Sciatic nerve (tissue), 1 donor: ENCODE results near the gene DNTT. TPM values are rescaled to one million over a fixed set of nuclear protein-coding genes. Genes with fewer than 3 reads are reported as not detected.

Experiments used
- total RNA-seq: library from RNA; stranded (reverse); fragmentation: NEBNext Ultra II Directional; extraction: Animal tissue kit (Norgen Biotek cat#: 25700); gene quantifications from one replicate; pipeline ENCODE4 v1.2.1, GENCODE V29; 2021
- donor health status: DM: no; HTN: no; CAD: no.

DNTT gene
- total RNA-seq, 1 donor from 2014 or later = not detected

Other genes starting within 250 kb of the DNTT start
- gene ZNF518A, start 174.1 kb upstream of the DNTT start, total RNA-seq = 33.4 TPM
- gene BLNK, start 32.9 kb upstream of the DNTT start, total RNA-seq = 13.1 TPM
- gene OPALIN, start 54.6 kb downstream of the DNTT start, total RNA-seq = not detected
- 1.2 TPM for gene TLL2, start 209.5 kb downstream of the DNTT start, total RNA-seq